Endothelial cell of umbilical vein (primary cell): ENCODE results near the gene CLEC12A. TPM values are rescaled to one million over a fixed set of nuclear protein-coding genes. Genes with fewer than 3 reads are reported as not detected.

Experiments used
- BruUV-seq: library from RNA; stranded (reverse); fragments of 400-500 nt; replicated peaks from 2 replicates; lab custom pipeline; 2021; lab: Mats Ljungman, UMichigan
- CTCF ChIA-PET: fragments of 300-600, 350-600 bp; sonication (Branson Sonifier 250); formaldehyde crosslinking; loops from one replicate; lab custom pipeline; 2021; ENCODE audit warnings: antibody characterized with exemption, inconsistent platforms; lab: Charles Lee
- POLR2A ChIA-PET: fragments of 300-600, 350-600 bp; sonication (Branson Sonifier 250); formaldehyde crosslinking; loops from one replicate; lab custom pipeline; 2021; ENCODE audit warnings: antibody characterized with exemption, inconsistent platforms; lab: Charles Lee
- DNase-seq: peaks from one replicate; pipeline ENCODE4 v3.0.0-alpha.2; 2011; ENCODE audit warnings: low read depth, low spot score
- FAIRE-seq: peaks from 2 replicates; lab custom pipeline; 2011; peaks lifted over from hg19 to GRCh38; lab: Jason Lieb, UNC
- H2AFZ ChIP-seq: 2 replicates; pipeline ENCODE4 v1.6.0; 2012; ENCODE audit warnings: low read depth, low read length, control low read depth, inconsistent platforms
- H3K27ac ChIP-seq: 2 replicates; pipeline ENCODE4 v1.5.1; 2011; ENCODE audit warnings: low read depth, mild to moderate bottlenecking, control low read depth, low read length, moderate library complexity; ENCODE audit not compliant: insufficient read depth
- H3K27me3 ChIP-seq, 2 experiments: 2 replicates each; pipeline versions ENCODE4 v1.6.0 to v1.6.1; 2011; ENCODE audit warnings: low read length in 2 of 2, mixed read lengths in 1 of 2; ENCODE audit not compliant: control insufficient read depth in 2 of 2, insufficient read depth in 2 of 2
- H3K36me3 ChIP-seq, 2 experiments: 2 replicates in 1 of 2; 3 replicates in 1 of 2; pipeline ENCODE4 v1.5.1; 2011; ENCODE audit warnings: low read length in 2 of 2, mild to moderate bottlenecking in 1 of 2, moderate library complexity in 1 of 2; ENCODE audit not compliant: control insufficient read depth in 2 of 2, insufficient read depth in 2 of 2; ENCODE audit errors: extremely low read depth in 1 of 2
- H3K4me1 ChIP-seq: 3 replicates; pipeline ENCODE4 v1.5.1; 2011; ENCODE audit warnings: mild to moderate bottlenecking, low read length; ENCODE audit not compliant: control insufficient read depth, insufficient read depth; ENCODE audit errors: extremely low read depth
- H3K4me2 ChIP-seq: 2 replicates; pipeline ENCODE4 v1.6.1; 2011; ENCODE audit warnings: low read length, control low read depth, mixed read lengths; ENCODE audit not compliant: insufficient read depth
- H3K4me3 ChIP-seq, 3 experiments: fragments of 200-600 bp in 1 of 3; sonication (generic), shearing (Covaris generic) in 1 of 3; replicated peaks in 1 of 3; 2 replicates each; pipeline ENCODE4 v1.5.1; 2011 to 2016; ENCODE audit warnings: control low read depth in 3 of 3, low read length in 3 of 3, mild to moderate bottlenecking in 2 of 3, inconsistent platforms in 1 of 3, low read depth in 1 of 3, moderate library complexity in 1 of 3; ENCODE audit not compliant: insufficient read depth in 1 of 3
- H3K79me2 ChIP-seq: 2 replicates; pipeline ENCODE4 v1.6.0; 2012; ENCODE audit warnings: low read length, inconsistent platforms; ENCODE audit not compliant: control insufficient read depth, insufficient read depth
- H3K9ac ChIP-seq: replicated peaks from 2 replicates; pipeline ENCODE3; 2011; ENCODE audit warnings: low read length, control low read depth; ENCODE audit not compliant: insufficient read depth; ENCODE audit errors: extremely low read depth
- H3K9me1 ChIP-seq: replicated peaks from 3 replicates; pipeline ENCODE4 v1.6.0; 2011; ENCODE audit warnings: mild to moderate bottlenecking, low read length; ENCODE audit not compliant: control insufficient read depth, insufficient read depth; ENCODE audit errors: extremely low read depth
- H3K9me3 ChIP-seq: replicated peaks from 2 replicates; pipeline ENCODE4 v1.5.1; 2012; ENCODE audit warnings: low read length, inconsistent platforms; ENCODE audit not compliant: control insufficient read depth, insufficient read depth
- H4K20me1 ChIP-seq: replicated peaks from 2 replicates; pipeline ENCODE3; 2011; ENCODE audit warnings: mild to moderate bottlenecking, low read length; ENCODE audit not compliant: control insufficient read depth, insufficient read depth; ENCODE audit errors: extremely low read depth
- EZH2 ChIP-seq: IDR thresholded peaks from 2 replicates; pipeline ENCODE4 v1.6.1; 2012; ENCODE audit warnings: borderline replicate concordance, low read depth, mild to moderate bottlenecking, moderate library complexity, low read length, inconsistent platforms; ENCODE audit not compliant: severe bottlenecking
- FOS ChIP-seq: IDR thresholded peaks from 2 replicates; pipeline ENCODE4 v1.6.1; 2011; ENCODE audit warnings: mild to moderate bottlenecking, low read length, moderate library complexity, borderline replicate concordance; ENCODE audit not compliant: insufficient read depth
- GATA2 ChIP-seq: IDR thresholded peaks from 2 replicates; pipeline ENCODE4 v1.7.0; 2011; ENCODE audit warnings: low read depth, mild to moderate bottlenecking, moderate library complexity, mixed read lengths, low read length; ENCODE audit not compliant: insufficient read length, insufficient read depth
- JUN ChIP-seq: IDR thresholded peaks from 2 replicates; pipeline ENCODE4 v1.6.1; 2011; ENCODE audit warnings: borderline replicate concordance, low read depth; ENCODE audit not compliant: insufficient read length, insufficient read depth
- MYC ChIP-seq: IDR thresholded peaks from one replicate; pipeline ENCODE4 v1.6.1; 2011; ENCODE audit warnings: mild to moderate bottlenecking, low read depth, low read length
- POLR2A ChIP-seq: IDR thresholded peaks from 2 replicates; pipeline ENCODE4 v1.6.1; 2012; ENCODE audit warnings: low read depth, mild to moderate bottlenecking, control low read depth, low read length
- POLR2AphosphoS5 ChIP-seq: IDR thresholded peaks from 2 replicates; pipeline ENCODE4 v1.6.1; 2012; ENCODE audit warnings: low read depth, mild to moderate bottlenecking, control low read depth, low read length, moderate library complexity; ENCODE audit not compliant: insufficient read depth
- dilution Hi-C: fragments of 300-500 bp; cut with MboI; formaldehyde crosslinking; loops from one replicate; pipeline ENCODE4 v1.15.0; 2019; ENCODE audit warnings: low sequenced_read_pairs; ENCODE audit not compliant: extremely low pct_ligation_motif_present
- intact Hi-C: fragments of 100-400 bp; cut with micrococcal nuclease; formaldehyde crosslinking; loops from one replicate; pipeline ENCODE4 v1.10.0; 2022
- polyA plus RNA-seq, 4 experiments: library from polyadenylated mRNA; depleted of rRNA in 3 of 4; stranded (reverse) in 3 of 4; unstranded in 1 of 4; fragments of >200 nt; gene quantifications; 2 replicates each; pipeline versions ENCODE4 v1.2.1 to v1.2.3, GENCODE V29; 2011 to 2012; ENCODE audit warnings: missing spikeins in 1 of 4
- total RNA-seq: library from RNA; stranded (reverse); gene quantifications from 2 replicates; pipeline ENCODE4 v1.2.3, GENCODE V29; 2021
- TF ChIP-seq, protein P1 (sequence below): IDR thresholded peaks from 2 replicates; pipeline ENCODE4 v1.6.1; 2011; ENCODE audit not compliant: insufficient read depth, insufficient read length
- TF ChIP-seq, protein P2 (sequence below), 2 donors: IDR thresholded peaks; 1 replicate in 1 of 2; 2 replicates in 1 of 2; pipeline ENCODE4 v1.5.1; 2011; ENCODE audit warnings: low read length in 2 of 2, mild to moderate bottlenecking in 2 of 2, moderate library complexity in 2 of 2, control low read depth in 1 of 2, inconsistent platforms in 1 of 2, low read depth in 1 of 2; ENCODE audit not compliant: insufficient read depth in 1 of 2; ENCODE audit errors: extremely low read depth in 1 of 2

The CLEC12A gene
- total and polyA plus RNA-seq, 2 donors (not counting 3 experiments of a cell fraction or from before 2014, with no cell fraction given), result not detected

DNA sequence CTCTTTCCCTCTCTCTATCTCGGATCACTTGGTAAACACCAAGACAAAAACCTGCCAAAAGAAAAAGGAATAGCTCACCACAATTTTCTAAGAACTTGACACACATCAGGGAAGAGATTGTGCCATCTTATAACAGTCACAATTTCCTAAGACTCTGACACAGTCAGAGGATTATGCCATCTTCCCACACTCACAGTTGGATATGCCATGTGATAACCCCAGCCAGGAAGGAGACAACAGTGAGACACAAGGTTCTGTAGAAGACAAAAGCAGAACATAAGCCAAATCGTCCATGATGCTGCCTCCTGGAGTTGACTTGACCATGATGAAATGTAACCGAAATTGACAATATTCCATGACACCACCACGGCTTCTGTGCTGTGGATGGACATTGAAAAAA is 56.5 kb downstream of the CLEC12A start:
- peak; percentile 22 for DNase-seq
- Histone ChIP-seq H3K4me1 (peaks cover 23% of the 10 kb centered on the region), H3K9ac (no peak overlapping the region)

DNA sequence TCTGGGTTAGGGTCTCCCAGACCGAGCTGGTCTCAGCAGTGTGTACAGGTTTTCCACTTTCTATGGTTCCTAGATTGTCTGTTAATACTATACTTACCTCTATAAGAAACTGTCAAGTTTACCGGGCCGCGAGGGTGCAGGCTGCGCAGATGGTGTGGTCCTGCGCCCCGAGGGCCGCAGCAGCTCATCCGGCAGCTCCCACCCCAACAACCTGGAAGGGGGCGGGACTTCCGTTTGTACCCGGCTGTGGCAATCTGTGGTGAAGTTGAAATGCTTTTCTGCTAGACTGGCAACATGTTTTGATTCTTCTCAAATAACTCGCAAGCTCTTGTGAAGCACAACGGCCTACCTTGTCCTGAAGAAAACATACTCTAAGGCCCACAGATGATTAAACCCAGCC is 59.2 kb downstream of the CLEC12A start, which contains the start of gene CLEC9A:
TSS of gene CLEC9A (plus strand) at position 237 of the 400 bp plus-strand sequence. CDS start 22,006 bp downstream, outside the sequence.
- no peak for FAIRE-seq

More for the DNA sequence above, 56.5 kb downstream of the CLEC12A start:
- no peaks in the 10 kb centered on the region for H3K27me3 ChIP-seq
- intact Hi-C loops, result no loop called here
- BruUV-seq, result no TSS peak
- H3K79me2 ChIP-seq, result no peaks in the 10 kb centered on the region
- no peak overlapping the region for H3K4me2 ChIP-seq
- dilution Hi-C loops, result no loop called here
- CTCF ChIA-PET, result interaction anchor here (1.0 to 1.4 kb wide), 2 partner anchors 10 to 277 kb away, joined by 3 to 6 read pairs; no protein-coding TSS in a partner anchor
- H3K36me3 ChIP-seq, result no peaks in the 10 kb centered on the region
- POLR2A ChIA-PET, result no interaction called here
- no peaks in the 10 kb centered on the region for H3K9me3 ChIP-seq
- H2AFZ ChIP-seq, result peak overlapping the region; percentile 86
- H3K9me1 ChIP-seq, result no peaks in the 10 kb centered on the region
- TF ChIP-seq POLR2AphosphoS5 (no peak), EZH2 (no peak), FOS (no peak), MYC (no peak), POLR2A (no peak)
- H3K27ac ChIP-seq, result peak overlapping the region; percentile 20
- no peaks in the 10 kb centered on the region for H4K20me1 ChIP-seq
- FAIRE-seq, result no peak
- no peak overlapping the region for H3K4me3 ChIP-seq

More for the DNA sequence above, 59.2 kb downstream of the CLEC12A start, which contains the start of gene CLEC9A:
- BruUV-seq, result no TSS peak
- POLR2A ChIA-PET, result no interaction called here
- Histone ChIP-seq H3K4me1 (peaks cover 38% of the 10 kb centered on the region), H4K20me1 (no peaks in the 10 kb centered on the region), H3K36me3 (no peaks in the 10 kb centered on the region), H3K27me3 (no peaks in the 10 kb centered on the region), H3K9me1 (no peaks in the 10 kb centered on the region), H3K9me3 (no peaks in the 10 kb centered on the region), H3K4me2 (peak within 1 kb of the TSS; percentile 7), H3K79me2 (no peaks in the 10 kb centered on the region), H3K9ac (peak within 1 kb of the TSS; percentile 63), H2AFZ (no peak within 1 kb of the TSS), H3K4me3 (no peak within 1 kb of the TSS), H3K27ac (peak within 1 kb of the TSS; percentile 99)
- intact Hi-C loops (loop anchor here (5.0 to 10.0 kb wide), 4 partner anchors 233 to 642 kb away; partner anchors contain the start of gene STYK1), dilution Hi-C loops (no loop called here)
- TF ChIP-seq GATA2 (no peak), EZH2 (no peak), FOS (no peak), MYC (no peak), JUN (no peak), POLR2A (no peak), POLR2AphosphoS5 (no peak)
- TF ChIP-seq, protein P1, sequence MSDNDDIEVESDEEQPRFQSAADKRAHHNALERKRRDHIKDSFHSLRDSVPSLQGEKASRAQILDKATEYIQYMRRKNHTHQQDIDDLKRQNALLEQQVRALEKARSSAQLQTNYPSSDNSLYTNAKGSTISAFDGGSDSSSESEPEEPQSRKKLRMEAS, result no peak
- TF ChIP-seq, protein P2, sequence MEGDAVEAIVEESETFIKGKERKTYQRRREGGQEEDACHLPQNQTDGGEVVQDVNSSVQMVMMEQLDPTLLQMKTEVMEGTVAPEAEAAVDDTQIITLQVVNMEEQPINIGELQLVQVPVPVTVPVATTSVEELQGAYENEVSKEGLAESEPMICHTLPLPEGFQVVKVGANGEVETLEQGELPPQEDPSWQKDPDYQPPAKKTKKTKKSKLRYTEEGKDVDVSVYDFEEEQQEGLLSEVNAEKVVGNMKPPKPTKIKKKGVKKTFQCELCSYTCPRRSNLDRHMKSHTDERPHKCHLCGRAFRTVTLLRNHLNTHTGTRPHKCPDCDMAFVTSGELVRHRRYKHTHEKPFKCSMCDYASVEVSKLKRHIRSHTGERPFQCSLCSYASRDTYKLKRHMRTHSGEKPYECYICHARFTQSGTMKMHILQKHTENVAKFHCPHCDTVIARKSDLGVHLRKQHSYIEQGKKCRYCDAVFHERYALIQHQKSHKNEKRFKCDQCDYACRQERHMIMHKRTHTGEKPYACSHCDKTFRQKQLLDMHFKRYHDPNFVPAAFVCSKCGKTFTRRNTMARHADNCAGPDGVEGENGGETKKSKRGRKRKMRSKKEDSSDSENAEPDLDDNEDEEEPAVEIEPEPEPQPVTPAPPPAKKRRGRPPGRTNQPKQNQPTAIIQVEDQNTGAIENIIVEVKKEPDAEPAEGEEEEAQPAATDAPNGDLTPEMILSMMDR (IDR thresholded peaks at IDR 0.05; ENCODE audit: extremely low read depth in 1 of 2, insufficient read depth in 1 of 2, low read depth in 1 of 2, low read length in 2 of 2), result no peak
- DNase-seq, result no peak
- CTCF ChIA-PET, result interaction anchor here (1.0 to 4.0 kb wide), 3 partner anchors 21 to 288 kb away, joined by 4 to 59 read pairs (median 25); partner anchors contain the start of gene CLEC12B
